HG03175 (cell line): ENCODE data around the gene THOC3.
A peak's percentile ranks its signal among the peaks of the same experiment; 100 is the strongest.
"Not testable (repeated sequence)": the region's sequence is repeated elsewhere in the genome, so short reads cannot be mapped to it uniquely, and the experiment has no call there.

ENCODE experiments used
- ATAC-seq: cut with Tn5 transposase; IDR thresholded peaks from one replicate; pipeline ENCODE4 v1.9.1; 2021; ENCODE audit warnings: mild to moderate bottlenecking, moderate library complexity; ENCODE audit not compliant: unreplicated experiment

Gene THOC3

GRCh38 chr5:175967471-175968372 is at the start of gene THOC3:
Gene THOC3, minus strand, starts transcription at chr5:175968315. Its CDS starts 107 bp downstream, at chr5:175968208.
- ATAC-seq, result peak; percentile 99

GRCh38 chr5:176017324-176017723 is 49.2 kb upstream of the THOC3 start:
- not testable (repeated sequence) for ATAC-seq

GRCh38 chr5:176014360-176014759 is 46.2 kb upstream of the THOC3 start:
- not testable (repeated sequence) for ATAC-seq

GRCh38 chr5:176011088-176011487 is 43.0 kb upstream of the THOC3 start:
- not testable (repeated sequence) for ATAC-seq

GRCh38 chr5:176010202-176010601 is 42.1 kb upstream of the THOC3 start:
- ATAC-seq, result not testable (repeated sequence)

- not testable (repeated sequence) for ATAC-seq
Observed at GRCh38 chr5:176007220-176007619, 39.1 kb upstream of the THOC3 start.

GRCh38 chr5:176006819-176007218 is 38.7 kb upstream of the THOC3 start:
- ATAC-seq, result not testable (repeated sequence)

- ATAC-seq, result not testable (repeated sequence)
Observed at GRCh38 chr5:175997979-175998378, 29.9 kb upstream of the THOC3 start.

- ATAC-seq, result not testable (repeated sequence)
Observed at GRCh38 chr5:175997495-175997894, 29.4 kb upstream of the THOC3 start.

GRCh38 chr5:175996791-175997190 is 28.7 kb upstream of the THOC3 start:
- ATAC-seq, result not testable (repeated sequence)

- ATAC-seq, result not testable (repeated sequence)
Observed at GRCh38 chr5:175995506-175995905, 27.4 kb upstream of the THOC3 start.

GRCh38 chr5:175979371-175979995 is 11.4 kb upstream of the THOC3 start:
- not testable (repeated sequence) for ATAC-seq

GRCh38 chr5:175968381-175968780 is 266 bp upstream of the THOC3 start:
- peak; percentile 46 for ATAC-seq

- ATAC-seq, result not testable (repeated sequence)
Observed at GRCh38 chr5:175962329-175962728, 5.8 kb downstream of the THOC3 start.

GRCh38 chr5:175960228-175960627 is 7.9 kb downstream of the THOC3 start:
- not testable (repeated sequence) for ATAC-seq

- ATAC-seq, result not testable (repeated sequence)
Observed at GRCh38 chr5:175958515-175958914, 9.6 kb downstream of the THOC3 start.

- not testable (repeated sequence) for ATAC-seq
Observed at GRCh38 chr5:175954107-175954506, 14.0 kb downstream of the THOC3 start.

GRCh38 chr5:175952810-175953209 is 15.3 kb downstream of the THOC3 start:
- ATAC-seq, result not testable (repeated sequence)

GRCh38 chr5:175951339-175951969 is 16.7 kb downstream of the THOC3 start:
- peak; percentile 80 for ATAC-seq

- ATAC-seq, result not testable (repeated sequence)
Observed at GRCh38 chr5:175948329-175949108, 19.6 kb downstream of the THOC3 start.
